RWPE2 (cell line): ENCODE measurements around the gene ZNF587B.
"Not testable (repeated sequence)": the region's sequence is repeated elsewhere in the genome, so short reads cannot be mapped to it uniquely, and the experiment has no call there.

Experiments
- ATAC-seq: fragments of 200-7000 bp; cut with Tn5 transposase; 3 replicates; pipeline ENCODE4 v1.9.1; 2021; ENCODE audit warnings: low read depth
- DNase-seq: peaks from one replicate; pipeline ENCODE4 v3.0.0-alpha.2; 2020; ENCODE audit warnings: low spot score
- H3K27ac ChIP-seq: fragments of 450-650 bp; 2 replicates; pipeline ENCODE4 v1.5.1; 2017; ENCODE audit warnings: mild to moderate bottlenecking; ENCODE audit not compliant: poor library complexity, severe bottlenecking
- H3K27me3 ChIP-seq: fragments of 250-450 bp; sonication (Bioruptor Pico); 2 replicates; pipeline ENCODE4 v1.5.1; 2021; ENCODE audit warnings: mild to moderate bottlenecking, moderate library complexity; ENCODE audit not compliant: insufficient read depth, poor library complexity, severe bottlenecking
- H3K36me3 ChIP-seq: fragments of 250-450 bp; sonication (Bioruptor Pico); 2 replicates; pipeline ENCODE4 v1.5.1; 2020; ENCODE audit warnings: low read depth, mild to moderate bottlenecking, moderate library complexity
- H3K4me1 ChIP-seq: fragments of 250-450 bp; sonication (Bioruptor Pico); 2 replicates; pipeline ENCODE4 v1.5.1; 2021; ENCODE audit warnings: mild to moderate bottlenecking, moderate library complexity; ENCODE audit not compliant: insufficient read depth, poor library complexity, severe bottlenecking
- H3K4me3 ChIP-seq: fragments of 250-450 bp; sonication (Bioruptor Pico); 2 replicates; pipeline ENCODE4 v1.5.1; 2021; ENCODE audit warnings: mild to moderate bottlenecking, moderate library complexity; ENCODE audit not compliant: severe bottlenecking
- H3K9me3 ChIP-seq: fragments of 250-450 bp; sonication (Bioruptor Pico); 2 replicates; pipeline ENCODE4 v1.5.1; 2021; ENCODE audit warnings: mild to moderate bottlenecking, moderate library complexity; ENCODE audit not compliant: severe bottlenecking
- CTCF ChIP-seq: fragments of 450-650 bp; IDR thresholded peaks from one replicate; pipeline ENCODE4 v1.5.1; 2017; ENCODE audit warnings: mild to moderate bottlenecking, moderate library complexity; ENCODE audit not compliant: poor library complexity, severe bottlenecking

Gene ZNF587B

GRCh38 chr19:57829316-57829715, 783 bp upstream of the ZNF587B start:
- peaks cover 3% of the 10 kb centered on the region for H3K4me1 ChIP-seq
- peaks cover 44% of the 10 kb centered on the region for H3K36me3 ChIP-seq
- DNase-seq (no peak), ATAC-seq (no peak)
- no peaks in the 10 kb centered on the region for H3K27me3 ChIP-seq
- H3K4me3 ChIP-seq = no peak overlapping the region
- H3K27ac ChIP-seq = no peak overlapping the region
- no peak for TF ChIP-seq CTCF
- H3K9me3 ChIP-seq = no peaks in the 10 kb centered on the region

GRCh38 chr19:57836991-57837390, 6.9 kb downstream of the ZNF587B start:
- not testable (repeated sequence) for H3K4me1 ChIP-seq, H3K9me3 ChIP-seq, H3K4me3 ChIP-seq, H3K27ac ChIP-seq, ATAC-seq, DNase-seq, H3K27me3 ChIP-seq
- H3K36me3 ChIP-seq = peaks cover 33% of the 10 kb centered on the region

GRCh38 chr19:57838622-57839191, 8.6 kb downstream of the ZNF587B start:
- not testable (repeated sequence) for H3K4me3 ChIP-seq, DNase-seq, H3K27me3 ChIP-seq, H3K4me1 ChIP-seq, ATAC-seq, H3K9me3 ChIP-seq, H3K27ac ChIP-seq
- peaks cover 41% of the 10 kb centered on the region for H3K36me3 ChIP-seq

- Histone ChIP-seq H3K27me3 (no peaks in the 10 kb centered on the region), H3K4me3 (no peak overlapping the region), H3K27ac (no peak overlapping the region), H3K4me1 (no peaks in the 10 kb centered on the region), H3K36me3 (peaks cover 56% of the 10 kb centered on the region), H3K9me3 (no peaks in the 10 kb centered on the region)
- DNase-seq (no peak), ATAC-seq (no peak)
- TF ChIP-seq CTCF = no peak
Measured at GRCh38 chr19:57841122-57841763, 11.1 kb downstream of the ZNF587B start.

GRCh38 chr19:57847164-57847563, 17.1 kb downstream of the ZNF587B start:
- H3K4me1 ChIP-seq, H3K27ac ChIP-seq, H3K4me3 ChIP-seq, H3K27me3 ChIP-seq, H3K9me3 ChIP-seq, DNase-seq, ATAC-seq: not testable (repeated sequence)
- H3K36me3 ChIP-seq = peaks cover 37% of the 10 kb centered on the region

GRCh38 chr19:57849162-57849665, 19.1 kb downstream of the ZNF587B start:
- Histone ChIP-seq H3K27ac (peak overlapping the region; percentile 76), H3K36me3 (peaks cover 40% of the 10 kb centered on the region), H3K4me3 (peak overlapping the region; percentile 55)
- ATAC-seq, H3K4me1 ChIP-seq, H3K27me3 ChIP-seq, H3K9me3 ChIP-seq, DNase-seq: not testable (repeated sequence)

- not testable (repeated sequence) for H3K9me3 ChIP-seq, H3K27me3 ChIP-seq, H3K4me1 ChIP-seq
- ATAC-seq = peak; percentile 98
- peaks cover 34% of the 10 kb centered on the region for H3K36me3 ChIP-seq
- H3K27ac ChIP-seq = peak within 1 kb of the TSS; percentile 76
- DNase-seq = peak; percentile 72
- peak within 1 kb of the TSS; percentile 55 for H3K4me3 ChIP-seq
Measured at GRCh38 chr19:57849666-57850473, 19.8 kb downstream of the ZNF587B start, which contains the start of gene ZNF587. Gene ZNF587 (plus strand): TSS chr19:57849859. CDS start chr19:57850039, 180 bp downstream.
